Hematopoietic multipotent progenitor cell (in vitro differentiated cells): ENCODE data around the gene PTPRCAP. TPM values are rescaled to one million over a fixed set of nuclear protein-coding genes. Genes with fewer than 3 reads are reported as not detected.
"Not testable (repeated sequence)": the region's sequence is repeated elsewhere in the genome, so short reads cannot be mapped to it uniquely, and the experiment has no call there.

Experiments used
- DNase-seq, 3 donors: peaks; one replicate each; pipeline ENCODE4 v3.0.0-alpha.2; 2011 to 2015; ENCODE audit warnings: low read depth in 2 of 3, low spot score in 2 of 3
- total RNA-seq: library from RNA; depleted of rRNA; stranded (reverse); fragments of >200 nt; gene quantifications from one replicate; pipeline ENCODE4 v1.2.3, GENCODE V29; 2012

Gene PTPRCAP
- 230 TPM for total RNA-seq

DNA sequence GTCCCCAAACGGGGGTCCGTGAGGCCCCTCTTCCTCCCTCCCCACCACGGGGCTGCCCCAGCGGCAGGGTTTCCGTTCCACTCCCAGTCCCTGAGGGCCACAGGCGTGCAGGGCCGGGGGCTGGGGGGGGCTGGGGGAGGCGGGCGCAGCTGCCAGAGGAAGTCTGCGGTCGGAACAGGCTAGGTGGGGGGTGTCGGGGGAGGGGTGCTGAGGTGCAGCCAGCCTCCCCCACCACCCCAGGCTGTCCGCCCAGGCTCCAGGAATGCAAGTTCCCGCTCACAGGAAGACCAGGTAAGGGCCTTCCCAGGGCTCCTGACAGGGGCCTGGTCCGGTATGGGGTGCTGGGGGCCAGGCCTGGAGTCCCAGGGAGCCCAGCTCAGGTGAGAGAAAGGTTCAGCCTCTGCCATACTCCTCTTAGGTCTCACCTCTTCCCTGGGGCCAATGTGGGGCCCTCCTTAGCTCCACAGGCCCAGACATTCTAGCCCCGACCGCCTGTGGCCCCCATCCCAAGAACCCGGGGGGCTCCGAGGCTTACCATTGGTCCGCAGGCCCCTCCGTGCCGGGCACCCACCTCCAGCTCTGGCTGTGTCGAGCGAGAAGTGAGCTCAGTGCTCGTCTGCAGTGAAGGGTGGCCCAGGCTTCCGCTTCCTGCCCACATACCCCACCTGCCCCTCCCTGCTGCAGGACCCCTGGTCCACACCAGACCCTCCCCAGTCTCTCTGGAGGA is at the start of gene PTPRCAP:
Gene PTPRCAP, minus strand, starts transcription at position 601 of the 727 bp plus-strand sequence. Its CDS starts 63 bp downstream, at position 538.
- DNase-seq, result peak in 1 of 3 donors; percentile 62

DNA sequence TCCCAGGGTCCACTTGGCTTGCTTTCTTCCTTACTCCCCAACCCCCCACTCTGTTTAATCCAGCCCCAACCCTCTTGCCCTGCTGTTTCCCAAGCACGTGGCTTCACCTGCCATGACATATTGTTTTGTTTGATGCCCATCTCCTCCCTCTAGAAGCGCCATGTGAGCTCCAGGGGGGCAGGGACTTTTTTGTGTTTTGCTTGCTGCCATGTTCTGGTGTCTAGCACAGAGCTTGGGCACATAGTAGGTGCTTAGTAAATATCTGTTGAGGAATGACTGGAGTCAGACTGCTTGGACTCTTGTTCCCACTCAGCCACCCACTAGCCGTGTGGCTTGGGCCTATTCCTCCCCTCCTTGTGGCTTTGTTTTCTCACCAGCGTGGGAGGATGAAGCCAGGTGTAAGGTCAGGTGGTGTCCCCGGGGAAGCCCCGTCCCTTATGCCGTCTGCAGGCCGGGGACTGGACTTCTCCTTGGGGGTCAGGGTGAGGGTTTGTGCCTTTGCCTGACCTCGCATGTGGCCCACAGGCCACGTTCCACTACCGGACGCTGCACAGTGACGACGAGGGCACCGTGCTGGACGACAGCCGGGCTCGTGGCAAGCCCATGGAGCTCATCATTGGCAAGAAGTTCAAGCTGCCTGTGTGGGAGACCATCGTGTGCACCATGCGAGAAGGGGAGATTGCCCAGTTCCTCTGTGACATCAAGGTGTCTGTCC is 49.2 kb upstream of the PTPRCAP start:
- DNase-seq, result no peak

DNA sequence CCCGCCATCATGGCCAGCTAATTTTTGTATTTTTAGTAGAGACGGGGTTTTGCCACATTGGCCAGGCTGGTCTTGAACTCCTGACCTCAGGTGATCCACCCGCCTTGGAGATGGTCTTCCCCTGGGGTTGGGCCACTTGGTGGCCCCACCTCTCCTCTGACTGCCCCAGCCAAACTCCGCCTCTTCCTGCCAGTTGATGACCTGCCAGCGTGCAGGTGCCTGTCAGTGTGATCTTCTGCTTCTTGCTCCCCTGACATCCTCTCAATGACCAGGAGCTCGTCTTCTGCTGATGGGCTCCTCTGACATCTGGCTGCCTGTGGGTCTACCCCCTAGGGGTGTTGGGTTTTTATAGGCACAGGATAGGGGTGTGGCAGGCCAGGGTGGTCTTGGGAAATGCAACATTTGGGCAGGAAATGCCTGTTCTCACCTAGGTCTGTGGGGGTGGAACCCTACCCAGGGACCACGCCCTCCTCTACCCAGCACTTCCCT is 48.4 kb upstream of the PTPRCAP start:
- not testable (repeated sequence) for DNase-seq

DNA sequence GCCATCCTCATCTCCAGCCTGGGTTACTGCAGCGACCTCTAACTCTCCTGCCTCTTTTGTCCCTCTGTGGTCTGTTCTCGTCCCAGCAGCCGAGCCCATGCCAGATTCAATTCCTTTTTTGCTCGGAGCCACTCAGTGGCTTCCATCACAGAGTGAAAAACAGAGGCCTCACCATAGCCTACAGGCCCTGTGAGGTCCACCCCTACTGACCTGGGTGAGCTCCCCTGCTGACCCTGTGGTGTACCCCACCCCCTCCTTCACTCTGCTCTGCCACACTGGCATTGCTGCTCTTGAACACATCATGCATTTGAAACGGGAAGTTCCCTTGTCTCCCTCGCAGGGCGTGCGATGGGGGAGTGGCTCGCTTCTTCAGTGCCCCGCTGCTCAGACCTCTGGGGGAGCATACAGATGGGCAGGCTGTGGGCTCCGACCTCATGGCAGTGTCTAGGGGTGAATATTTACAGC is 47.4 kb upstream of the PTPRCAP start:
- DNase-seq, result peak in 2 of 3 donors; percentile 59 to 70

GRCh38 chr11:67483831-67484665 is 46.6 kb upstream of the PTPRCAP start:
- DNase-seq, result no peak

- peak; percentile 92 to 99 (median 98) for DNase-seq
Observed at GRCh38 chr11:67482827-67483798, 45.6 kb upstream of the PTPRCAP start, which contains the start of gene AIP. AIP (plus strand) TSS chr11:67483026; CDS start chr11:67483159, 133 bp downstream.

DNA sequence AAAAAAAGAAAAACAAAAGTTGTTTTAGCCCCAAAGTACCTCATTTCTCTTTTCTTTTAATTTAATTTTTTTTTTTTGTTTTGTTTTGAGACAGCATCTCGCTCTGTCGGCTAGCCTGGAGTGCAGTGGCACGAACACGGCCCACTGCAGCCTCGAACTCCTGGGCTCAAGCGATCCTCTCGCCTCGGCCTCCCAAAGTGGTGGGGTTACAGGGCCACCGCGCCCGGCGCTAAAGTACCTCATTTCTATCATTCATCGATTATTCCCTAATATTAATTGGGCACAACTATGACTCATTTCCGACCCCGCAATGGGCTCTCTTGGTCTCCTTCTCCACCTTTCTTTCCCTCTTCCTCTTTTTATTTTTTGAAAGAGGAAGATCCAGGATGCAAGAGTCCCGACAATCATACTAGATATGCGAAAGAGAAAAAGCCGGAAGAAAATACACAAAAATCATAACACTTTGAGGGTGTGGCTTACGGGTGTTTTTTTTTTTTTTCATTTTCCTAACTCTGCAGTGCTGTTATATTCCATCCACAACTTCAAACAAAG is 44.9 kb upstream of the PTPRCAP start:
- no peak for DNase-seq

DNA sequence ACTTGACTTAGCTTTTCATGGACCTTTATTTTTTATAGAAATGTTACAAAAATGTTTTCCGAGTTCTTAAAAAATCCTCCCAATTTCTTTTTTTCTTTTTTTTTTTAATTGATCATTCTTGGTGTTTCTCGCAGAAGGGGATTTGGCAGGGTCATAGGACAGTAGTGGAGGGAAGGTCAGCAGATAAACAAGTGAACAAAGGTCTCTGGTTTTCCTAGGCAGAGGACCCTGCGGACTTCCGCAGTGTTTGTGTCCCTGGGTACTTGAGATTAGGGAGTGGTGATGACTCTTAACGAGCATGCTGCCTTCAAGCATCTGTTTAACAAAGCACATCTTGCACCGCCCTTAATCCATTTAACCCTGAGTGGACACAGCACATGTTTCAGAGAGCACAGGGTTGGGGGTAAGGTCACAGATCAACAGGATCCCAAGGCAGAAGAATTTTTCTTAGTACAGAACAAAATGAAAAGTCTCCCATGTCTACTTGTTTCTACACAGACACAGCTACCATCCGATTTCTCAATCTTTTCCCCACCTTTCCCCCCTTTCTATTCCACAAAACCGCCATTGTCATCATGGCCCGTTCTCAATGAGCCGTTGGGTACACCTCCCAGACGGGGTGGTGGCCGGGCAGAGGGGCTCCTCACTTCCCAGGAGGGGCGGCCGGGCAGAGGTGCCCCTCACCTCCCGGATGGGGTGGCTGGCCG is 40.0 kb upstream of the PTPRCAP start:
- DNase-seq, result not testable (repeated sequence)

GRCh38 chr11:67476692-67477091 is 39.2 kb upstream of the PTPRCAP start:
- not testable (repeated sequence) for DNase-seq

- no peak for DNase-seq
Observed at GRCh38 chr11:67472882-67473281, 35.4 kb upstream of the PTPRCAP start.

DNA sequence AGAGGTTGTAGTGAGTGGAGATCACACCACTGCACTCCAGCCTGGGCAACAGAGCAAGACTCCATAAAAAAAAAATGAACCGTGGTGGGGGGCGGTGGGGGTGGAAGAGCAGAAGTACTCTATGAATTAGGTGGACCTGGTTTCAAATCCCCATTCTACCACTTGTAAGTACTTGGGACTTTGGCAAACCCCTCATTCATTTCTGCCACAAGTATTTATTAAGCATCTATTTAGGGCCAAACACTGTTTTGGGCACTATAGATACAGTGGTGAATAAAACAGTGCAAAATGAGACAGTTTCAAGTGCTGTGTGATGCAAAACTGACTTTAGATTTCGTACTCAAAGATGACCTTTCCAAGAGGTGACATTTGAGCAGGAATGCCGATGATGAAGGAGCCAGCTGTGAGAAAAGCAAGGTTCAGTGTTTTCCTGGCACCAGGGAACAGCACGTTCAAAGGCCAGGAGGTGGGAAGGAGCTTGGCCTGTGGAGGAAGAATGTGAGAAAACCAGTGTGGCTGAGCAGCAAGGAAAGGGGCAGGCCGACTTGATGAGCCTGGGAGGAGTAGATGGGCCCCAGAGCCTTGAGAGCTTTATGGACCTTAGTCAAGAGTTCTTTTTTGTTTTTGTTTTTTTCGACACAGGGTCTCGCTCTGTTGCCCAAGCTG is 33.0 kb upstream of the PTPRCAP start:
- DNase-seq, result no peak

GRCh38 chr11:67469508-67469811 is 32.0 kb upstream of the PTPRCAP start:
- no peak for DNase-seq

DNA sequence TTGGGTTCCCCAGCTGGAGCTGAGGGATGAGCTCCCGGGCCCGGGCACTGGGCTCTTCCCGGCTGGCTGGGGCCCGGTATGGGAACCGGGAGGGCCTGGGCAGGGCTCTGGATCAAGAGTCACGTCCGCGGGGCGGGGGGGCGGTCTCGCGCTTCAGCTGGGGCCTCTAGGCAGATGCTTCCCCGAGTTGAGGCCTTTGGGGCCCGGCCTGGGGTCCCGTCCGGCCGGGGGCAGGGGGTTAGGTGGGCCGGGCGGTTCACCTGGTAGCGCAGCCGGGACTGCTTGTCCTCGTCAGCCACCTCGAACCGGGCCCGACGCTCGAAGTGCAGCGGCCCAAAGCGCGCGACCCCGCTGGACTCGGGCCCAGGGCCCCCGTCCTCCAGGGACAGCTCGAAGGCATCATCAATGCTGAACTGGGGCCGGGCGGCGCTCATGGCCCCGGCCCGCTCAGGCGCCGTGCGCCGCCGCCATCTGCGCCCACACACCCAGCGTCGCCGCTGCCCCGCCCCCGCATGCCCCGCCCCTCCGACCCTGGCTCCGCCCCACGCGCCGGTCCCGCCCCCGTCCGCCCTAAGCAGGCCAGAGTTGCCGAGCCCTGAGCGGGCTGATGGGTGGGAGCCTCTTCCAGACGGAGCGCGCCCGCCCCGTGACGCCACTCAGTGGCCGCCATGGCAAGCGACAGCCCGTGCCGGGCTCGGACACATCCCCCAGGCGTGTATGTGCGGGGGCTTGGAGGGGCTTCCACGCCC is 31.5 kb upstream of the PTPRCAP start, which contains the start of gene TMEM134:
Gene TMEM134, minus strand, starts transcription at position 493 of the 749 bp plus-strand sequence. Its CDS starts 59 bp downstream, at position 434.
- DNase-seq, result peak; percentile 84 to 93 (median 92)

DNA sequence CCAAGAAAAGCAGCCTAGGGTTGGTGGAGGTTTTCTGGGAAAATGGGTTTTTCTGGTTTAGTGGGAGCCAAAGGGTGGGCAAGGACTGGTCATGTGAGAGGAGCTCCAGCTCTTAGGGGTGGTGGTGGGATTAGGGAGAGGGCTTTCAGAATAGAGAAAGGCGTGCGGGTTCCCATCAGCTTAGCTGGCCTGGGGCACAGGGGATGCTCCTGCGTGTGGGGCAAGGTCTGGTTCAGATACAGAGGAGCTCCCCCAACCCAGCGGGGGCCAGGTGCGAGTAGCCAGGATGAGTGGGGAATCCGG is 30.9 kb upstream of the PTPRCAP start:
- no peak for DNase-seq

- DNase-seq, result no peak
Observed at GRCh38 chr11:67468056-67468455, 30.6 kb upstream of the PTPRCAP start.

DNA sequence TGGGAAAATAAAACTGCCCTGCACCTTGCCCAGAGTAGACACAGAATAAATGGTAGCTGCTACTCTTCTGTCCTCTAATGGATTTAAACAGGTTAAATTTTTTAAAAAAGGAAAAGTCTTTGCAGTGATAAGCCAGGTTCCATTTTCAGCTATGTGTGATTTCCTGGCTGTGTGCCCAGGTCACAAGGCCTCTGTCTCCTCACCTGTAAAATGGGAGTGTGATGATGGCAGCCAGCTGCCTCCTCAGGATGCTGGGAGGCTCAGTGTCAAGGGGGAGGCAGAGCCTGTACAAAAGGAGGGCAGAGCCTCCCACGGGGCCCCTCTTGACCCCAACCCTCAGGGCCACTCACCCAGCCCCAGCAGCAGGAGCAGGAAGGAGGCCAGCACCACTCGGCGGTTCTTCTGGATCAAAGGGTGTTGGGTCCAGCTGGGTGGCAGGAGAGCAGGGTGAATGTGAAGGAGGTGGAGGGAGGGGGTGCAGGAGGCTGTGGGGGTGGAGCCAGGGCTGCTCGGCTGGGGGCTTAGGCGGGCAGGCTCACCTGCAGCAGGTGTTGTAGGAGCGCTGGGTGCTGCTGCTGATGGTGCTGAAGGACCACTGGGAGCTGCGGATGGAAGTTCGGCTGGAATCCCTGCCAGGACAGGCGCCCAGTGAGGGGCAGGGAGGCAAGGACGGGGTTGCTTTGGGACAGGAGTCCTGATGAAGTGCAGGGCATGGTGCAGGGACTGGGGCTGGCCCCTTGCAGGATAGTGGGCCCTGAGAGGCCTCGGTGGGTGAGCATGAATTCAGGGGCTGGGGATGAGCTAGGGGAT is 29.7 kb upstream of the PTPRCAP start:
- no peak for DNase-seq

GRCh38 chr11:67466367-67466766 is 28.9 kb upstream of the PTPRCAP start:
- DNase-seq, result no peak
